Muscle layer of duodenum (tissue), 2 donors: ENCODE measurements around the gene DOLPP1.

Experiments
- H3K27ac ChIP-seq: one replicate; pipeline ENCODE4 v1.7.0; 2013; ENCODE audit warnings: mild to moderate bottlenecking, low read length
- H3K27me3 ChIP-seq: one replicate; pipeline ENCODE4 v1.7.0; 2013; ENCODE audit warnings: low read depth, mild to moderate bottlenecking, control low read depth, low read length
- H3K36me3 ChIP-seq, 2 donors: one replicate each; pipeline ENCODE4 v1.7.0; 2013; ENCODE audit warnings: low read length in 2 of 2, control low read depth in 1 of 2, mild to moderate bottlenecking in 1 of 2; ENCODE audit not compliant: insufficient read depth in 2 of 2, control insufficient read depth in 1 of 2
- H3K4me1 ChIP-seq, 2 donors: one replicate each; pipeline ENCODE4 v1.7.0; 2013; ENCODE audit warnings: low read length in 2 of 2, mild to moderate bottlenecking in 2 of 2, control low read depth in 1 of 2, moderate library complexity in 1 of 2; ENCODE audit not compliant: insufficient read depth in 2 of 2, control insufficient read depth in 1 of 2
- H3K4me3 ChIP-seq, 2 donors: one replicate each; pipeline ENCODE4 v1.7.0; 2013; ENCODE audit warnings: low read length in 2 of 2, low read depth in 1 of 2, mild to moderate bottlenecking in 1 of 2
- H3K9me3 ChIP-seq, 2 donors: one replicate each; pipeline ENCODE4 v1.7.0; 2013; ENCODE audit warnings: low read length in 2 of 2, control low read depth in 1 of 2, mild to moderate bottlenecking in 1 of 2; ENCODE audit not compliant: control insufficient read depth in 1 of 2
- donor health status: healthy.

DOLPP1 gene

GRCh38 chr9:129078691-129079503 is 2.0 kb upstream of the DOLPP1 start:
- Histone ChIP-seq H3K27ac (peak overlapping the region; percentile 29), H3K4me1 (peaks cover 5 to 21% of the 10 kb centered on the region in 2 donors), H3K36me3 (no peaks in the 10 kb centered on the region), H3K4me3 (no peak overlapping the region), H3K9me3 (no peaks in the 10 kb centered on the region), H3K27me3 (no peaks in the 10 kb centered on the region)

- peaks cover 5 to 21% of the 10 kb centered on the region in 2 donors for H3K4me1 ChIP-seq
- no peaks in the 10 kb centered on the region for H3K27me3 ChIP-seq
- H3K36me3 ChIP-seq: peaks cover 0 to 1% of the 10 kb centered on the region in 2 donors
- no peak overlapping the region for H3K27ac ChIP-seq
- H3K4me3 ChIP-seq: peak overlapping the region; percentile 84 to 92
- no peaks in the 10 kb centered on the region for H3K9me3 ChIP-seq
Observed at GRCh38 chr9:129079829-129080228, 1.1 kb upstream of the DOLPP1 start.

- Histone ChIP-seq H3K36me3 (peaks cover 1 to 6% of the 10 kb centered on the region in 2 donors), H3K27ac (no peak overlapping the region), H3K9me3 (no peaks in the 10 kb centered on the region), H3K4me1 (peaks cover 5 to 21% of the 10 kb centered on the region in 2 donors), H3K4me3 (peak overlapping the region; percentile 84 to 92), H3K27me3 (no peaks in the 10 kb centered on the region)
Observed at GRCh38 chr9:129080298-129080600, 662 bp upstream of the DOLPP1 start.

- peak overlapping the region; percentile 76 to 92 for H3K4me3 ChIP-seq
- peaks cover 5 to 21% of the 10 kb centered on the region in 2 donors for H3K4me1 ChIP-seq
- no peaks in the 10 kb centered on the region for H3K9me3 ChIP-seq
- H3K27me3 ChIP-seq: no peaks in the 10 kb centered on the region
- H3K36me3 ChIP-seq: peaks cover 13 to 18% of the 10 kb centered on the region in 2 donors
- peak overlapping the region; percentile 51 for H3K27ac ChIP-seq
Observed at GRCh38 chr9:129081388-129081904, 535 bp downstream of the DOLPP1 start.

- H3K27me3 ChIP-seq: no peaks in the 10 kb centered on the region
- peaks cover 5 to 21% of the 10 kb centered on the region in 2 donors for H3K4me1 ChIP-seq
Observed at GRCh38 chr9:129084087-129084486, 3.2 kb downstream of the DOLPP1 start.

GRCh38 chr9:129089246-129089645 is 8.3 kb downstream of the DOLPP1 start:
- no peaks in the 10 kb centered on the region for H3K27me3 ChIP-seq
- H3K4me3 ChIP-seq: no peak overlapping the region
- H3K36me3 ChIP-seq: peaks cover 23 to 43% of the 10 kb centered on the region in 2 donors
- H3K9me3 ChIP-seq: no peaks in the 10 kb centered on the region
- H3K27ac ChIP-seq: no peak overlapping the region
- no peaks in the 10 kb centered on the region for H3K4me1 ChIP-seq

More at GRCh38 chr9:129084087-129084486, 3.2 kb downstream of the DOLPP1 start:
- Histone ChIP-seq H3K36me3 (peaks cover 15 to 29% of the 10 kb centered on the region in 2 donors), H3K4me3 (no peak overlapping the region), H3K9me3 (no peaks in the 10 kb centered on the region), H3K27ac (no peak overlapping the region)

GRCh38 chr9:129093602-129094386 is 12.9 kb downstream of the DOLPP1 start:
- Histone ChIP-seq H3K4me1 (no peaks in the 10 kb centered on the region), H3K27ac (no peak overlapping the region), H3K4me3 (no peak overlapping the region), H3K27me3 (no peaks in the 10 kb centered on the region), H3K9me3 (no peaks in the 10 kb centered on the region), H3K36me3 (peaks cover 12 to 54% of the 10 kb centered on the region in 2 donors)

GRCh38 chr9:129094387-129095169 is 13.7 kb downstream of the DOLPP1 start:
- Histone ChIP-seq H3K9me3 (no peaks in the 10 kb centered on the region), H3K27ac (no peak overlapping the region), H3K4me3 (no peak overlapping the region), H3K4me1 (no peaks in the 10 kb centered on the region), H3K36me3 (peaks cover 9 to 46% of the 10 kb centered on the region in 2 donors), H3K27me3 (no peaks in the 10 kb centered on the region)

GRCh38 chr9:129095170-129095667 is 14.3 kb downstream of the DOLPP1 start:
- Histone ChIP-seq H3K36me3 (peaks cover 4 to 40% of the 10 kb centered on the region in 2 donors), H3K4me3 (no peak overlapping the region), H3K27me3 (no peaks in the 10 kb centered on the region), H3K4me1 (no peaks in the 10 kb centered on the region), H3K9me3 (no peaks in the 10 kb centered on the region), H3K27ac (no peak overlapping the region)

- H3K27me3 ChIP-seq: no peaks in the 10 kb centered on the region
- H3K4me1 ChIP-seq: no peaks in the 10 kb centered on the region
- H3K9me3 ChIP-seq: no peaks in the 10 kb centered on the region
- no peak overlapping the region for H3K4me3 ChIP-seq
- peaks cover 4 to 36% of the 10 kb centered on the region in 2 donors for H3K36me3 ChIP-seq
- H3K27ac ChIP-seq: no peak overlapping the region
Observed at GRCh38 chr9:129095908-129096307, 15.0 kb downstream of the DOLPP1 start.
